H9 (cell line): ENCODE measurements around the gene ZNF654. TPM values are rescaled to one million over a fixed set of nuclear protein-coding genes. Genes with fewer than 3 reads are reported as not detected.

Source experiments
- DNase-seq: peaks from one replicate; pipeline ENCODE4 v3.0.0-alpha.2; 2017
- H2AFZ ChIP-seq: one replicate; pipeline ENCODE4 v1.6.1; 2013; ENCODE audit warnings: mild to moderate bottlenecking, low read length, control low read depth, moderate library complexity
- H2AK5ac ChIP-seq: 2 replicates; pipeline ENCODE4 v1.6.1; 2013; ENCODE audit warnings: low read length, control low read depth, mixed read lengths; ENCODE audit not compliant: insufficient read length
- H2BK120ac ChIP-seq: one replicate; pipeline ENCODE4 v1.6.1; 2013; ENCODE audit warnings: low read depth, mild to moderate bottlenecking, low read length, control low read depth, inconsistent platforms; ENCODE audit not compliant: poor library complexity, severe bottlenecking
- H2BK12ac ChIP-seq: 2 replicates; pipeline ENCODE4 v1.6.1; 2013; ENCODE audit warnings: low read length, control low read depth, mixed read lengths, low read depth; ENCODE audit not compliant: insufficient read length
- H2BK15ac ChIP-seq: 2 replicates; pipeline ENCODE4 v1.6.1; 2013; ENCODE audit warnings: low read depth, low read length, control low read depth
- H2BK20ac ChIP-seq: one replicate; pipeline ENCODE4 v1.6.1; 2013; ENCODE audit warnings: low read depth, mild to moderate bottlenecking, low read length, control low read depth, inconsistent platforms; ENCODE audit not compliant: poor library complexity, severe bottlenecking
- H2BK5ac ChIP-seq: 2 replicates; pipeline ENCODE4 v1.6.1; 2013; ENCODE audit warnings: low read length, control low read depth, mixed read lengths; ENCODE audit not compliant: insufficient read length
- H3K14ac ChIP-seq: 2 replicates; pipeline ENCODE4 v1.6.1; 2013; ENCODE audit warnings: low read length, control low read depth; ENCODE audit not compliant: insufficient read depth
- H3K18ac ChIP-seq: 2 replicates; pipeline ENCODE4 v1.6.1; 2013; ENCODE audit warnings: low read depth, mild to moderate bottlenecking, mixed read lengths, low read length, control low read depth; ENCODE audit not compliant: insufficient read length
- H3K23ac ChIP-seq: 2 replicates; pipeline ENCODE4 v1.6.1; 2013; ENCODE audit warnings: low read length, control low read depth, mixed read lengths, low read depth; ENCODE audit not compliant: insufficient read length
- H3K23me2 ChIP-seq: 2 replicates; pipeline ENCODE4 v1.6.1; 2013; ENCODE audit warnings: low read depth, mild to moderate bottlenecking, mixed read lengths, low read length, control low read depth; ENCODE audit not compliant: insufficient read length, poor library complexity, severe bottlenecking
- H3K27ac ChIP-seq: 2 replicates; pipeline ENCODE4 v1.5.1; 2013; ENCODE audit warnings: low read length, control low read depth, mixed read lengths, low read depth; ENCODE audit not compliant: insufficient read length
- H3K27me3 ChIP-seq: 2 replicates; pipeline ENCODE4 v1.6.1; 2013; ENCODE audit warnings: low read length, control low read depth, inconsistent platforms; ENCODE audit not compliant: insufficient read depth
- H3K4ac ChIP-seq: 2 replicates; pipeline ENCODE4 v1.6.1; 2013; ENCODE audit warnings: low read depth, mild to moderate bottlenecking, control low read depth, inconsistent platforms, low read length, moderate library complexity
- H3K4me1 ChIP-seq: 2 replicates; pipeline ENCODE4 v1.6.1; 2013; ENCODE audit warnings: low read length, control low read depth, inconsistent platforms; ENCODE audit not compliant: insufficient read depth
- H3K4me2 ChIP-seq: 2 replicates; pipeline ENCODE4 v1.6.1; 2013; ENCODE audit warnings: low read length, control low read depth, mixed read lengths; ENCODE audit not compliant: insufficient read length, insufficient read depth
- H3K56ac ChIP-seq: 2 replicates; pipeline ENCODE4 v1.6.1; 2013; ENCODE audit warnings: low read depth, mild to moderate bottlenecking, mixed read lengths, low read length, control low read depth; ENCODE audit not compliant: insufficient read length
- H3K79me1 ChIP-seq: 2 replicates; pipeline ENCODE4 v1.6.1; 2013; ENCODE audit warnings: low read depth, mild to moderate bottlenecking, moderate library complexity, low read length, control low read depth, inconsistent platforms; ENCODE audit not compliant: insufficient read depth, poor library complexity, severe bottlenecking
- H3K79me2 ChIP-seq: 2 replicates; pipeline ENCODE4 v1.6.1; 2013; ENCODE audit warnings: low read length, control low read depth, inconsistent platforms; ENCODE audit not compliant: insufficient read depth
- H3K9ac ChIP-seq: 2 replicates; pipeline ENCODE4 v1.6.1; 2013; ENCODE audit warnings: low read length, control low read depth, mixed read lengths; ENCODE audit not compliant: insufficient read length; ENCODE audit errors: extremely low read depth
- H3K9me3 ChIP-seq: one replicate; pipeline ENCODE4 v1.6.1; 2013; ENCODE audit warnings: low read depth, low read length, inconsistent platforms; ENCODE audit not compliant: control insufficient read depth
- H3T11ph ChIP-seq: one replicate; pipeline ENCODE4 v1.6.1; 2013; ENCODE audit warnings: mild to moderate bottlenecking, low read length, control low read depth, inconsistent platforms
- H4K20me1 ChIP-seq: one replicate; pipeline ENCODE4 v1.6.1; 2013; ENCODE audit not compliant: control insufficient read depth, insufficient read length, insufficient read depth
- H4K5ac ChIP-seq: 2 replicates; pipeline ENCODE4 v1.6.1; 2013; ENCODE audit warnings: low read depth, mild to moderate bottlenecking, mixed read lengths, low read length, control low read depth; ENCODE audit not compliant: insufficient read length
- H4K8ac ChIP-seq: replicated peaks from 2 replicates; pipeline ENCODE4 v1.6.1; 2013; ENCODE audit warnings: low read length, control low read depth, mixed read lengths, low read depth; ENCODE audit not compliant: insufficient read length
- H4K91ac ChIP-seq: 2 replicates; pipeline ENCODE4 v1.6.1; 2013; ENCODE audit warnings: low read depth, mild to moderate bottlenecking, moderate library complexity, mixed read lengths, low read length, control low read depth; ENCODE audit not compliant: insufficient read length
- H3K27ac Mint-ChIP-seq, 3 experiments: 2 replicates in 2 of 3; 3 replicates in 1 of 3; pipeline ENCODE4 v1.8.0; 2020 to 2021; ENCODE audit warnings: mixed read lengths in 3 of 3, mild to moderate bottlenecking in 1 of 3, moderate library complexity in 1 of 3
- H3K27me3 Mint-ChIP-seq: 2 replicates; pipeline ENCODE4 v1.8.0; 2021; ENCODE audit warnings: low read depth, mild to moderate bottlenecking, moderate library complexity, mixed read lengths
- H3K36me3 Mint-ChIP-seq, 3 experiments: 2 replicates in 2 of 3; 3 replicates in 1 of 3; pipeline ENCODE4 v1.8.0; 2020 to 2021; ENCODE audit warnings: low read depth in 3 of 3, mixed read lengths in 3 of 3; ENCODE audit not compliant: insufficient read depth in 1 of 3
- H3K4me1 Mint-ChIP-seq, 2 experiments: 2 replicates each; pipeline ENCODE4 v1.8.0; 2020; ENCODE audit warnings: mixed read lengths in 2 of 2
- H3K4me3 Mint-ChIP-seq, 2 experiments: 2 replicates in 1 of 2; 3 replicates in 1 of 2; pipeline ENCODE4 v1.8.0; 2020 to 2021; ENCODE audit warnings: mild to moderate bottlenecking in 2 of 2, mixed read lengths in 2 of 2, moderate library complexity in 1 of 2
- H3K9me3 Mint-ChIP-seq, 2 experiments: 2 replicates in 1 of 2; 3 replicates in 1 of 2; pipeline ENCODE4 v1.8.0; 2020; ENCODE audit warnings: mild to moderate bottlenecking in 2 of 2, mixed read lengths in 2 of 2, moderate library complexity in 1 of 2
- WGBS: extraction: QIAGEN DNeasy Blood & Tissue Kit; methylation state at CpG from one replicate; pipeline ENCODE4 v1.1.7; 2013; ENCODE audit warnings: missing lambda C conversion rate, low lambda C conversion rate, mixed read lengths; ENCODE audit not compliant: insufficient read length; ENCODE audit errors: extremely low coverage; 5-methylcytosine and 5-hydroxymethylcytosine counted together
- total RNA-seq: library from RNA; stranded (reverse); gene quantifications from 2 replicates; pipeline ENCODE4 v1.2.1, GENCODE V29; 2021
- TF ChIP-seq, protein P1 (sequence below): fragments of 200-600 bp; sonication (generic); conservative IDR thresholded peaks from 3 replicates; pipeline ENCODE4 v1.8.0; 2021; ENCODE audit warnings: antibody characterized with exemption, mild to moderate bottlenecking

ZNF654 gene
- total RNA-seq, 1 experiment from 2014 or later = 8.7 TPM

DNA sequence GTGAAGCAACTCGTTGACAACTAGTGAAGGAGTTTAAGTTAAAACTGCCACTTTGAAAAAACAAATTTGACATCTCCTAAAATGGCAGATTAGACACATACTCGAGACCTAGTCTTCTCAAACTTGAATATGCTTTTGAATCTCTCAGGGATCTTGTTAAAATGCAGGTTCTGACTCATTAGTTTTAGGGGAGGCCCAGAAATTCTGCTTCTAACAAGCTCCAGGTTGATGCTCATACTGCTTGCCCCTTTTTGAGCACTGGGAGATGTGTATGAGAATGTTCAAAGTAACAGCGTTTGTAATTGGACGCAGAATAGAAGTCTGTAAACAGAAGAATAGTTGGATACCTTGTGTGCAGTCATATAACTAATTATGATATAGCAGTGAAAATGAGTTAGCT lies 92.3 kb downstream of the ZNF654 start:
- H3K23ac ChIP-seq = no peak overlapping the region
- no peak overlapping the region for H4K91ac ChIP-seq
- TF ChIP-seq, protein P1, sequence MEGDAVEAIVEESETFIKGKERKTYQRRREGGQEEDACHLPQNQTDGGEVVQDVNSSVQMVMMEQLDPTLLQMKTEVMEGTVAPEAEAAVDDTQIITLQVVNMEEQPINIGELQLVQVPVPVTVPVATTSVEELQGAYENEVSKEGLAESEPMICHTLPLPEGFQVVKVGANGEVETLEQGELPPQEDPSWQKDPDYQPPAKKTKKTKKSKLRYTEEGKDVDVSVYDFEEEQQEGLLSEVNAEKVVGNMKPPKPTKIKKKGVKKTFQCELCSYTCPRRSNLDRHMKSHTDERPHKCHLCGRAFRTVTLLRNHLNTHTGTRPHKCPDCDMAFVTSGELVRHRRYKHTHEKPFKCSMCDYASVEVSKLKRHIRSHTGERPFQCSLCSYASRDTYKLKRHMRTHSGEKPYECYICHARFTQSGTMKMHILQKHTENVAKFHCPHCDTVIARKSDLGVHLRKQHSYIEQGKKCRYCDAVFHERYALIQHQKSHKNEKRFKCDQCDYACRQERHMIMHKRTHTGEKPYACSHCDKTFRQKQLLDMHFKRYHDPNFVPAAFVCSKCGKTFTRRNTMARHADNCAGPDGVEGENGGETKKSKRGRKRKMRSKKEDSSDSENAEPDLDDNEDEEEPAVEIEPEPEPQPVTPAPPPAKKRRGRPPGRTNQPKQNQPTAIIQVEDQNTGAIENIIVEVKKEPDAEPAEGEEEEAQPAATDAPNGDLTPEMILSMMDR = no peak
- no peak overlapping the region for H3K56ac ChIP-seq
- H3K27ac ChIP-seq = no peak overlapping the region
- H3K4me2 ChIP-seq = peak overlapping the region; percentile 70
- WGBS = no CpG with 5 or more reads among the region's 4 CpGs
- no peaks in the 10 kb centered on the region for H3K79me1 ChIP-seq
- no peak overlapping the region for H2AFZ ChIP-seq
- DNase-seq = no peak
- no peak overlapping the region for H2BK5ac ChIP-seq
- H3T11ph ChIP-seq = no peak overlapping the region
- Mint-ChIP-seq H3K4me3 (peak overlapping the region; percentile 64 to 95), H3K27ac (no peak overlapping the region), H3K9me3 (no peaks in the 10 kb centered on the region; a peak in 1 of 5 replicates), H3K4me1 (peaks cover 18 to 23% of the 10 kb centered on the region in 2 experiments), H3K36me3 (peaks cover 12 to 30% (median 29%) of the 10 kb centered on the region in 3 experiments), H3K27me3 (no peaks in the 10 kb centered on the region; the same call in 1 of the 2 replicates)
- H2BK12ac ChIP-seq = no peak overlapping the region
- no peak overlapping the region for H4K8ac ChIP-seq
- H3K27me3 ChIP-seq = no peaks in the 10 kb centered on the region
- no peaks in the 10 kb centered on the region for H3K4me1 ChIP-seq
- H2BK15ac ChIP-seq = no peak overlapping the region
- no peak overlapping the region for H2BK120ac ChIP-seq
- H2BK20ac ChIP-seq = no peak overlapping the region
- H3K9me3 ChIP-seq = no peaks in the 10 kb centered on the region
- no peak overlapping the region for H3K4ac ChIP-seq
- H4K5ac ChIP-seq = no peak overlapping the region
- H3K23me2 ChIP-seq = no peaks in the 10 kb centered on the region
- H3K18ac ChIP-seq = no peak overlapping the region
- H3K9ac ChIP-seq = peak overlapping the region; percentile 5
- H4K20me1 ChIP-seq = no peaks in the 10 kb centered on the region
- peaks cover 19% of the 10 kb centered on the region; the same call in 1 of the 2 replicates for H3K79me2 ChIP-seq
- H3K14ac ChIP-seq = no peak overlapping the region
- H2AK5ac ChIP-seq = no peak overlapping the region
